PC-3 (cell line): ENCODE results near the gene SNAI3. TPM values are rescaled to one million over a fixed set of nuclear protein-coding genes. Genes with fewer than 3 reads are reported as not detected.

Experiments used
- ATAC-seq: fragments of 200-7000 bp; cut with Tn5 transposase; 2 replicates; pipeline ENCODE4 v1.9.1; 2020; ENCODE audit warnings: mild to moderate bottlenecking, moderate library complexity
- BruUV-seq: library from RNA; stranded (reverse); fragments of 400-500 nt; replicated peaks from 2 replicates; lab custom pipeline; 2021; lab: Mats Ljungman, UMichigan
- CTCF ChIA-PET: fragments of 300-600 bp; sonication (Branson Sonifier 250); formaldehyde crosslinking; loops from one replicate; lab custom pipeline; 2022; ENCODE audit warnings: antibody characterized with exemption; lab: Charles Lee
- POLR2A ChIA-PET: fragments of 300-600 bp; sonication (Branson Sonifier 250); formaldehyde crosslinking; loops from one replicate; lab custom pipeline; 2022; ENCODE audit warnings: antibody characterized with exemption; ENCODE audit not compliant: unreplicated experiment; lab: Charles Lee
- DNase-seq: peaks from one replicate; pipeline ENCODE4 v3.0.0-alpha.2; 2015
- H2AFZ ChIP-seq: fragments of 300-600 bp; sonication (generic); 2 replicates; pipeline ENCODE4 v1.6.0; 2016; ENCODE audit warnings: antibody characterized with exemption, low read length
- H3F3A ChIP-seq: fragments of 300-600 bp; sonication (generic); one replicate; pipeline ENCODE4 v1.6.0; 2017; ENCODE audit warnings: antibody characterized with exemption, low read length, control low read depth, mild to moderate bottlenecking; ENCODE audit not compliant: unreplicated experiment
- H3K27ac ChIP-seq: fragments of 300-600 bp; sonication (generic); 2 replicates; pipeline ENCODE4 v1.5.1; 2016; ENCODE audit warnings: mild to moderate bottlenecking, low read length
- H3K27me3 ChIP-seq: fragments of 300-600 bp; sonication (generic); 2 replicates; pipeline ENCODE4 v1.6.1; 2016; ENCODE audit warnings: low read length, mixed read lengths
- H3K36me3 ChIP-seq: fragments of 300-600 bp; sonication (generic); 2 replicates; pipeline ENCODE4 v1.6.1; 2016; ENCODE audit warnings: low read depth, mixed run types, low read length, mixed read lengths
- H3K4me1 ChIP-seq: fragments of 300-600 bp; sonication (generic); 2 replicates; pipeline ENCODE4 v1.5.1; 2016; ENCODE audit warnings: low read length; ENCODE audit not compliant: insufficient read depth
- H3K4me2 ChIP-seq: fragments of 300-600 bp; sonication (generic); 2 replicates; pipeline ENCODE4 v1.6.0; 2016; ENCODE audit warnings: low read length
- H3K4me3 ChIP-seq: fragments of 300-600 bp; sonication (generic); 2 replicates; pipeline ENCODE4 v1.5.1; 2016; ENCODE audit warnings: mild to moderate bottlenecking, low read length, mixed read lengths
- H3K79me2 ChIP-seq: fragments of 300-600 bp; sonication (generic); 2 replicates; pipeline ENCODE4 v1.6.1; 2017; ENCODE audit warnings: low read length, mixed read lengths
- H3K9ac ChIP-seq: fragments of 300-600 bp; sonication (generic); 2 replicates; pipeline ENCODE4 v1.6.0; 2016; ENCODE audit warnings: mild to moderate bottlenecking, low read length
- H3K9me2 ChIP-seq: fragments of 300-600 bp; sonication (generic); replicated peaks from 2 replicates; pipeline ENCODE4 v1.6.1; 2016; ENCODE audit warnings: mixed run types, low read length, mixed read lengths
- H3K9me3 ChIP-seq: fragments of 300-600 bp; sonication (generic); 2 replicates; pipeline ENCODE4 v1.6.1; 2016; ENCODE audit warnings: low read length, mixed read lengths
- H4K20me1 ChIP-seq: fragments of 300-600 bp; sonication (generic); 2 replicates; pipeline ENCODE4 v1.6.1; 2016; ENCODE audit warnings: low read length, mixed read lengths
- CTCF ChIP-seq: fragments of 300-600 bp; sonication (generic); conservative IDR thresholded peaks from 2 replicates; pipeline ENCODE4 v1.5.1; 2017; ENCODE audit warnings: antibody characterized with exemption, low read depth, mild to moderate bottlenecking, low read length
- EZH2 ChIP-seq: fragments of 300-600 bp; sonication (generic); IDR thresholded peaks from one replicate; pipeline ENCODE4 v1.6.1; 2017; ENCODE audit warnings: antibody characterized with exemption, mild to moderate bottlenecking, low read length; ENCODE audit not compliant: unreplicated experiment
- EZH2phosphoT487 ChIP-seq: fragments of 300-600 bp; sonication (generic); IDR thresholded peaks from 2 replicates; pipeline ENCODE4 v1.6.1; 2018; ENCODE audit warnings: mild to moderate bottlenecking, antibody characterized with exemption, low read length, borderline replicate concordance
- intact Hi-C: fragments of 100-400 bp; cut with micrococcal nuclease; formaldehyde crosslinking; loops from 2 replicates; pipeline ENCODE4 v1.9.0; 2023
- total RNA-seq: library from RNA; depleted of rRNA; stranded (reverse); fragments of >200 nt; gene quantifications from 2 replicates; pipeline ENCODE4 v1.2.3, GENCODE V29; 2014

The SNAI3 gene
- total RNA-seq, 1 experiment from 2014 or later, result 0.22 TPM

GRCh38 chr16:88657371-88657770, 28.9 kb downstream of the SNAI3 start:
- DNase-seq, result no peak
- no peak overlapping the region for H2AFZ ChIP-seq
- no peak for TF ChIP-seq EZH2
- TF ChIP-seq CTCF, result no peak
- TF ChIP-seq EZH2phosphoT487, result no peak
- no peak overlapping the region for H3K9ac ChIP-seq
- no peak overlapping the region for H3K4me2 ChIP-seq
- ATAC-seq, result no peak
- no peak overlapping the region for H3K27ac ChIP-seq
- no peaks in the 10 kb centered on the region for H3F3A ChIP-seq
- H3K36me3 ChIP-seq, result no peaks in the 10 kb centered on the region
- ChIA-PET CTCF (no interaction called here), POLR2A (no interaction called here)
- intact Hi-C loops, result no loop called here
- H3K4me3 ChIP-seq, result no peak overlapping the region
- H3K9me3 ChIP-seq, result no peaks in the 10 kb centered on the region
- no peaks in the 10 kb centered on the region for H3K27me3 ChIP-seq
- peaks cover 13% of the 10 kb centered on the region for H3K79me2 ChIP-seq
- H3K4me1 ChIP-seq, result no peaks in the 10 kb centered on the region; the same call in 1 of the 2 replicates
- H4K20me1 ChIP-seq, result 0 out of 2 replicates have a peak, but pooled peaks cover 3% of the 10 kb centered on the region
- BruUV-seq, result no TSS peak
- H3K9me2 ChIP-seq, result no peaks in the 10 kb centered on the region

- DNase-seq (no peak), ATAC-seq (no peak)
- H3K4me3 ChIP-seq, result no peak overlapping the region
- H3K27ac ChIP-seq, result no peak overlapping the region
- H3K9me3 ChIP-seq, result no peaks in the 10 kb centered on the region
- H3F3A ChIP-seq, result no peaks in the 10 kb centered on the region
- no peak overlapping the region for H2AFZ ChIP-seq
- H4K20me1 ChIP-seq, result no peaks in the 10 kb centered on the region
- H3K79me2 ChIP-seq, result peaks cover 6% of the 10 kb centered on the region
- no peaks in the 10 kb centered on the region for H3K36me3 ChIP-seq
- ChIA-PET POLR2A (no interaction called here), CTCF (no interaction called here)
- no peak overlapping the region for H3K9ac ChIP-seq
- no peaks in the 10 kb centered on the region for H3K4me1 ChIP-seq
- TF ChIP-seq EZH2 (no peak), CTCF (no peak), EZH2phosphoT487 (no peak)
- no peaks in the 10 kb centered on the region for H3K9me2 ChIP-seq
- BruUV-seq, result no TSS peak
- no peaks in the 10 kb centered on the region for H3K27me3 ChIP-seq
- H3K4me2 ChIP-seq, result no peak overlapping the region
- intact Hi-C loops, result no loop called here
Observed at GRCh38 chr16:88656291-88656980, 29.9 kb downstream of the SNAI3 start.

GRCh38 chr16:88655733-88656281, 30.5 kb downstream of the SNAI3 start:
- H3K4me1 ChIP-seq, result no peaks in the 10 kb centered on the region
- ChIA-PET POLR2A (no interaction called here), CTCF (interaction anchor here (0.6 kb wide), 1 partner anchor 58 kb away, joined by 3 read pairs; no protein-coding TSS in a partner anchor)
- no peak overlapping the region for H3K4me2 ChIP-seq
- no peaks in the 10 kb centered on the region for H3K9me2 ChIP-seq
- no peak for TF ChIP-seq EZH2
- TF ChIP-seq EZH2phosphoT487, result no peak
- no peak for TF ChIP-seq CTCF
- H3K27me3 ChIP-seq, result no peaks in the 10 kb centered on the region
- H3F3A ChIP-seq, result no peaks in the 10 kb centered on the region
- no peak for ATAC-seq
- H3K9ac ChIP-seq, result no peak overlapping the region
- no peaks in the 10 kb centered on the region for H3K9me3 ChIP-seq
- no peak overlapping the region for H3K27ac ChIP-seq
- no TSS peak for BruUV-seq
- H3K4me3 ChIP-seq, result no peak overlapping the region
- no peaks in the 10 kb centered on the region for H3K36me3 ChIP-seq
- no peaks in the 10 kb centered on the region for H4K20me1 ChIP-seq
- H2AFZ ChIP-seq, result no peak overlapping the region
- H3K79me2 ChIP-seq, result no peaks in the 10 kb centered on the region
- no peak for DNase-seq
- intact Hi-C loops, result no loop called here
